ENCODE results near the gene DCPS.

GRCh38 chr11:126362879-126363655 lies 59.2 kb downstream of the DCPS start:
- TF ChIP-seq CTCF (conservative IDR thresholded peaks at IDR 0.05) (no peak), EZH2 (IDR thresholded peaks at IDR 0.05; ENCODE audit: low read depth) (no peak)
